K562 (cell line): ENCODE results near the gene DCUN1D4. TPM values are rescaled to one million over a fixed set of nuclear protein-coding genes. Genes with fewer than 3 reads are reported as not detected.

ENCODE experiments used
- ATAC-seq: fragments of 200-7000 bp; cut with Tn5 transposase; 3 replicates; pipeline ENCODE4 v1.9.1; 2020; ENCODE audit warnings: moderate library complexity
- BruUV-seq: library from RNA; stranded (reverse); fragments of 400-500 nt; replicated peaks from 2 replicates; lab custom pipeline; 2021; lab: Mats Ljungman, UMichigan
- CTCF ChIA-PET: fragments of 300-600 bp; formaldehyde crosslinking; extraction: SDS; loops from one replicate; lab custom pipeline; 2021; ENCODE audit warnings: low intra/inter-chr PET ratio; lab: Yijun Ruan, JAX
- POLR2A ChIA-PET: fragments of 300-600, 350-650 bp; sonication (Branson Sonifier 250); formaldehyde crosslinking; extraction: SDS; loops from one replicate; lab custom pipeline; 2021; ENCODE audit warnings: antibody characterized with exemption, inconsistent platforms; lab: Yijun Ruan, JAX
- DNase-seq, 4 experiments: peaks; one replicate each; pipeline versions ENCODE4 v3.0.0 to v3.0.0-alpha.2; 2011 to 2018; ENCODE audit warnings: low spot score in 3 of 4, mixed read lengths in 3 of 4; ENCODE audit errors: extremely low read depth in 1 of 4
- FAIRE-seq: peaks from 2 replicates; lab custom pipeline; 2011; peaks lifted over from hg19 to GRCh38; lab: Jason Lieb, UNC
- H2AFZ ChIP-seq: 2 replicates; pipeline ENCODE4 v1.6.0; 2011; ENCODE audit warnings: low read depth, low read length, control low read depth, inconsistent platforms
- H3K27ac ChIP-seq: fragments of 200-600 bp; 3 replicates; pipeline ENCODE4 v1.8.0; 2011; ENCODE audit warnings: low read depth, mild to moderate bottlenecking, control low read depth, inconsistent platforms, low read length, moderate library complexity, mixed read lengths; ENCODE audit errors: extremely low read depth
- H3K27me3 ChIP-seq, 2 experiments: fragments of 300-600 bp in 1 of 2; 2 replicates in 1 of 2; 3 replicates in 1 of 2; pipeline versions ENCODE4 v1.6.0 to v1.8.0; 2011; ENCODE audit warnings: inconsistent platforms in 2 of 2, low read length in 2 of 2, mild to moderate bottlenecking in 1 of 2, mixed read lengths in 1 of 2, moderate library complexity in 1 of 2; ENCODE audit not compliant: control insufficient read depth in 2 of 2, insufficient read depth in 2 of 2
- H3K36me3 ChIP-seq: fragments of 300-600 bp; 3 replicates; pipeline ENCODE4 v1.8.0; 2011; ENCODE audit warnings: mild to moderate bottlenecking, low read length, inconsistent platforms; ENCODE audit not compliant: control insufficient read depth, insufficient read depth
- H3K4me1 ChIP-seq, 2 experiments: fragments of 200-600 bp in 1 of 2; replicated peaks in 1 of 2; 2 replicates in 1 of 2; 3 replicates in 1 of 2; pipeline versions ENCODE4 v1.5.1 to v1.8.0; 2011; ENCODE audit warnings: inconsistent platforms in 2 of 2, low read length in 2 of 2, mild to moderate bottlenecking in 1 of 2, mixed read lengths in 1 of 2, moderate library complexity in 1 of 2; ENCODE audit not compliant: control insufficient read depth in 2 of 2, insufficient read depth in 2 of 2
- H3K4me2 ChIP-seq: 2 replicates; pipeline ENCODE4 v1.6.1; 2011; ENCODE audit warnings: low read length, control low read depth, inconsistent platforms, mixed read lengths; ENCODE audit not compliant: insufficient read depth
- H3K4me3 ChIP-seq: fragments of 200-600 bp; sonication (generic), shearing (Covaris generic); 2 replicates; pipeline ENCODE4 v1.5.1; 2016; ENCODE audit warnings: control low read depth, inconsistent platforms
- H3K79me2 ChIP-seq: fragments of 200-600 bp; 3 replicates; pipeline ENCODE4 v1.8.0; 2011; ENCODE audit warnings: low read length, inconsistent platforms; ENCODE audit not compliant: control insufficient read depth, insufficient read depth
- H3K9ac ChIP-seq, 2 experiments: 2 replicates each; pipeline versions ENCODE4 v1.6.0 to v1.6.1; 2011; ENCODE audit warnings: low read depth in 2 of 2, low read length in 2 of 2, control low read depth in 1 of 2, inconsistent platforms in 1 of 2, mild to moderate bottlenecking in 1 of 2, mixed read lengths in 1 of 2; ENCODE audit not compliant: insufficient read depth in 1 of 2
- H3K9me1 ChIP-seq: one replicate; pipeline ENCODE4 v1.6.0; 2011; ENCODE audit warnings: inconsistent platforms, mild to moderate bottlenecking, low read length, moderate library complexity; ENCODE audit not compliant: control insufficient read depth, insufficient read depth
- H3K9me3 ChIP-seq: replicated peaks from 2 replicates; pipeline ENCODE4 v1.5.1; 2011; ENCODE audit warnings: low read depth, low read length, inconsistent platforms; ENCODE audit not compliant: control insufficient read depth, insufficient read depth
- H4K20me1 ChIP-seq: replicated peaks from 2 replicates; pipeline ENCODE4 v1.6.1; 2011; ENCODE audit warnings: low read length, inconsistent platforms, mixed read lengths; ENCODE audit not compliant: control insufficient read depth, insufficient read depth
- C11orf30 ChIP-seq: fragments of 450-650 bp; IDR thresholded peaks from 2 replicates; pipeline ENCODE4 v1.6.1; 2016; ENCODE audit warnings: low read depth, mild to moderate bottlenecking
- CBX1 ChIP-seq: sonication (generic); IDR thresholded peaks from 2 replicates; pipeline ENCODE4 v1.6.1; 2016; ENCODE audit warnings: antibody characterized with exemption, low read depth, mild to moderate bottlenecking
- ETV6 ChIP-seq, 3 experiments: fragments of 150-350 bp in 1 of 3; sonication (generic) in 1 of 3; formaldehyde crosslinking in 1 of 3; IDR thresholded peaks; 2 replicates each; pipeline versions ENCODE4 v1.6.1 to v1.8.0; 2014 to 2022; ENCODE audit warnings: borderline replicate concordance in 2 of 3, low read depth in 2 of 3, antibody characterized with exemption in 1 of 3, low read length in 1 of 3, mild to moderate bottlenecking in 1 of 3, missing genetic modification reagents in 1 of 3
- FOXJ2 ChIP-seq: fragments of 200-800 bp; sonication (Bioruptor generic); IDR thresholded peaks from 2 replicates; pipeline ENCODE4 v1.6.1; 2016; ENCODE audit warnings: missing genetic modification characterization, missing compliant biosample characterization
- HDAC8 ChIP-seq: fragments of 450-650 bp; IDR thresholded peaks from 2 replicates; pipeline ENCODE4 v1.6.1; 2016; ENCODE audit warnings: mild to moderate bottlenecking, missing genetic modification characterization, moderate library complexity, missing compliant biosample characterization
- HIVEP1 ChIP-seq: fragments of 250-450 bp; sonication (Bioruptor Pico); IDR thresholded peaks from 2 replicates; pipeline ENCODE4 v1.4.0; 2020; ENCODE audit warnings: mild to moderate bottlenecking
- MCM2 ChIP-seq: fragments of 450-650 bp; IDR thresholded peaks from 2 replicates; pipeline ENCODE4 v1.6.1; 2017; ENCODE audit warnings: low read depth, mild to moderate bottlenecking
- NBN ChIP-seq: fragments of 450-650 bp; IDR thresholded peaks from 2 replicates; pipeline ENCODE4 v1.6.1; 2016; ENCODE audit warnings: low read depth, mild to moderate bottlenecking
- NEUROD1 ChIP-seq: fragments of 150-350 bp; IDR thresholded peaks from 2 replicates; pipeline ENCODE4 v1.6.1; 2014; ENCODE audit warnings: borderline replicate concordance, low read length, low read depth; ENCODE audit not compliant: partially characterized antibody
- SAFB2 ChIP-seq: fragments of 200-400 bp; formaldehyde crosslinking; IDR thresholded peaks from 2 replicates; pipeline ENCODE4 v1.6.1; 2018; ENCODE audit warnings: borderline replicate concordance, low read length, low read depth, moderate library complexity; ENCODE audit not compliant: severe bottlenecking
- STAG1 ChIP-seq: sonication (generic); formaldehyde crosslinking; IDR thresholded peaks from 2 replicates; pipeline ENCODE4 v1.5.0; 2020; ENCODE audit warnings: missing genetic modification reagents, borderline replicate concordance
- WGBS: fragments of 100-300 bp; shearing (Covaris generic); methylation state at CpG from one replicate; pipeline ENCODE4 v1.1.6; 2016; ENCODE audit warnings: low coverage, mixed read lengths; ENCODE audit not compliant: insufficient coverage; ENCODE audit errors: missing lambda C conversion rate; 5-methylcytosine and 5-hydroxymethylcytosine counted together
- in situ Hi-C: fragments of 300-500 bp; cut with MboI; formaldehyde crosslinking; loops from 4 replicates; pipeline ENCODE4 v1.15.0; 2018; ENCODE audit warnings: inconsistent platforms, mixed read lengths
- intact Hi-C: fragments of 100-400 bp; cut with micrococcal nuclease; formaldehyde crosslinking; loops from 2 replicates; pipeline ENCODE4 v1.14.2; 2022
- polyA plus RNA-seq, 8 experiments: library from polyadenylated mRNA; depleted of rRNA in 4 of 8; stranded (reverse) in 5 of 8; unstranded in 3 of 8; fragments of >200 nt; fragmentation: Nextera tagmentation in 2 of 8; fragmentation: Illumina TruSeq in 1 of 8; extraction: Ambion mirVana in 2 of 8; extraction: Trizol in 1 of 8; gene quantifications; 2 replicates each; pipeline versions ENCODE4 v1.2.1 to v1.2.3, GENCODE V29; 2011 to 2014; ENCODE audit warnings: inconsistent platforms in 1 of 8, missing spikeins in 1 of 8
- total RNA-seq, 7 experiments: library from RNA; depleted of rRNA in 6 of 7; stranded (reverse); fragments of >200 nt in 6 of 7; fragmentation: Illumina TruSeq in 2 of 7; extraction: Trizol in 2 of 7; gene quantifications; 2 replicates each; pipeline versions ENCODE4 v1.2.1 to v1.2.3, GENCODE V29; 2011 to 2021; ENCODE audit warnings: low replicate concordance in 1 of 7
- TF ChIP-seq, protein P1 (sequence below), 2 experiments: fragments of 450-650 bp in 1 of 2; sonication (generic) in 1 of 2; formaldehyde crosslinking in 1 of 2; IDR thresholded peaks in 1 of 2; conservative IDR thresholded peaks in 1 of 2; 2 replicates each; pipeline versions ENCODE4 v1.6.1 to v1.8.1; 2016 to 2023; ENCODE audit warnings: mild to moderate bottlenecking in 2 of 2, moderate library complexity in 2 of 2, inconsistent platforms in 1 of 2, missing genetic modification reagents in 1 of 2
- TF ChIP-seq, protein P2 (sequence below): fragments of 250-450 bp; sonication (Bioruptor Pico); IDR thresholded peaks from 2 replicates; pipeline ENCODE4 v1.4.0; 2020; ENCODE audit warnings: mild to moderate bottlenecking
- TF ChIP-seq, protein P3 (sequence below): fragments of 450-650 bp; IDR thresholded peaks from 2 replicates; pipeline ENCODE4 v1.7.0; 2016; ENCODE audit warnings: borderline replicate concordance
- TF ChIP-seq, protein P4 (sequence below): fragments of 250-450 bp; sonication (Bioruptor Pico); IDR thresholded peaks from 2 replicates; pipeline ENCODE4 v1.5.0; 2021

DCUN1D4 gene
- total and polyA plus RNA-seq, 9 of the 15 experiments (the other 6 are each of a cell fraction or from before 2014, with no cell fraction given) = 15.1 to 73.5 (median 23.0) TPM

DNA sequence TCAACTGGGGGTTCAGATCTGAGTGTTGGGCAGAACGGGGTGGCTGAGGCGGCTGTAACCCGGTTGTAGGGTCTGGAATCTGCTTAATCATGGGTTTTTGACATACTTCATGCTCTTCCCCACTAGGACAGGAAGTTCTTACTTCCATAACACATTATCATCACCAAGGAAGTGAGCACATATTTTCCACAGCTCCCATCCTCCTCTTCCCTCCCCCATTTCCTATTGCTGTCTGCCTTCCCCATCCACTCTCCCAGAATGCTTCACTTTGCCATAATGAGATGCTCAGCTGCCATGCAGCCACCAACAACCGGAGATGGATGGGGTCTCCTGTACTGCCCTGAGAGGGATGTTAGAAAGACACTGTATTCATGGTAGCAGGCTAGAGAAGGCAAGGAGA, 6.4 kb upstream of the DCUN1D4 start (continued):
- peak in 1 of 2 experiments; percentile 47; a peak in 2 of 4 replicates for TF ChIP-seq ETV6 (IDR thresholded peaks at IDR 0.05; ENCODE audit: borderline replicate concordance in 1 of 2, low read depth in 2 of 2, low read length in 1 of 2)
- TF ChIP-seq ETV6 (CRISPR knock-in tag; IDR thresholded peaks at IDR 0.05; ENCODE audit: borderline replicate concordance) = no peak
- peak; percentile 74 for TF ChIP-seq C11orf30
- TF ChIP-seq, protein P1, sequence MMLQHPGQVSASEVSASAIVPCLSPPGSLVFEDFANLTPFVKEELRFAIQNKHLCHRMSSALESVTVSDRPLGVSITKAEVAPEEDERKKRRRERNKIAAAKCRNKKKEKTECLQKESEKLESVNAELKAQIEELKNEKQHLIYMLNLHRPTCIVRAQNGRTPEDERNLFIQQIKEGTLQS (IDR thresholded peaks at IDR 0.05) = 0 out of 2 replicates have a peak, but pooled peaks have one; percentile 17
- TF ChIP-seq, protein P1 (CRISPR knock-in tag; conservative IDR thresholded peaks at IDR 0.05) = no peak

DNA sequence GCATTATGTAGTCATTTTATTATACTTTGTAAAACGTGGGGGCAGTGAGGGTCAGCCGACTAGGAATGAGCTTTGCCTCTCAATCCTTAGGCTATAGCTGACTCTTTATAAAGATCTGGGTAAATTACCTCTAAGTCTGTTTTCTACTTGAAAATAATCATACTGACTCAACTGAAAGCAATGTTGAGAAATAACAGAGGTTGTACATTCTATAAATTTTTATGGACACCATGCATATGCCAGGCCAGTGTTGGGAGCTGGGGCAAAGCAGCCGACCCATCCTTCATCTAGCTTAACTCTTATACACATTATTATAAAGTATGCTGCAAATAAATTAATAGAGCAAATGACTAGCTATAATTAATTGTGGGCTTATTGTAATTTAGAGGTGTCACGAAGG, 2.2 kb upstream of the DCUN1D4 start:
- intact Hi-C loops = loop anchor here (5.0 kb wide), 1 partner anchor 47 kb away; no protein-coding TSS in a partner anchor
- in situ Hi-C loops = no loop called here
- WGBS = 45% methylated on average over 4 of the region's 4 CpGs
- no peaks in the 10 kb centered on the region; the same call in 1 of the 2 replicates for H3K9me3 ChIP-seq
- no peaks in the 10 kb centered on the region for H3K27me3 ChIP-seq
- peaks cover 21% of the 10 kb centered on the region for H3K79me2 ChIP-seq
- H2AFZ ChIP-seq = no peak overlapping the region
- FAIRE-seq = no peak
- no peak overlapping the region for H3K9ac ChIP-seq
- H3K4me3 ChIP-seq = no peak overlapping the region
- no peaks in the 10 kb centered on the region for H3K9me1 ChIP-seq
- H3K27ac ChIP-seq = no peak overlapping the region
- ChIA-PET CTCF (no interaction called here), POLR2A (no interaction called here)
- BruUV-seq = no TSS peak
- ATAC-seq = no peak
- no peak overlapping the region for H3K4me2 ChIP-seq
- peaks cover 3 to 14% of the 10 kb centered on the region in 2 experiments; a peak in 2 of 5 replicates for H3K4me1 ChIP-seq
- H4K20me1 ChIP-seq = 0 out of 2 replicates have a peak, but pooled peaks cover 4% of the 10 kb centered on the region
- TF ChIP-seq HIVEP1 (CRISPR knock-in tag) (no peak), SAFB2 (no peak), FOXJ2 (tag) (no peak), NEUROD1 (no peak), HDAC8 (tag) (no peak), NBN (no peak), MCM2 (no peak), STAG1 (CRISPR knock-in tag) (no peak), CBX1 (no peak)
- TF ChIP-seq, protein P2, sequence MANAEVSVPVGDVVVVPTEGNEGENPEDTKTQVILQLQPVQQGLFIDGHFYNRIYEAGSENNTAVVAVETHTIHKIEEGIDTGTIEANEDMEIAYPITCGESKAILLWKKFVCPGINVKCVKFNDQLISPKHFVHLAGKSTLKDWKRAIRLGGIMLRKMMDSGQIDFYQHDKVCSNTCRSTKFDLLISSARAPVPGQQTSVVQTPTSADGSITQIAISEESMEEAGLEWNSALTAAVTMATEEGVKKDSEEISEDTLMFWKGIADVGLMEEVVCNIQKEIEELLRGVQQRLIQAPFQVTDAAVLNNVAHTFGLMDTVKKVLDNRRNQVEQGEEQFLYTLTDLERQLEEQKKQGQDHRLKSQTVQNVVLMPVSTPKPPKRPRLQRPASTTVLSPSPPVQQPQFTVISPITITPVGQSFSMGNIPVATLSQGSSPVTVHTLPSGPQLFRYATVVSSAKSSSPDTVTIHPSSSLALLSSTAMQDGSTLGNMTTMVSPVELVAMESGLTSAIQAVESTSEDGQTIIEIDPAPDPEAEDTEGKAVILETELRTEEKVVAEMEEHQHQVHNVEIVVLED = no peak
- TF ChIP-seq, protein P3, sequence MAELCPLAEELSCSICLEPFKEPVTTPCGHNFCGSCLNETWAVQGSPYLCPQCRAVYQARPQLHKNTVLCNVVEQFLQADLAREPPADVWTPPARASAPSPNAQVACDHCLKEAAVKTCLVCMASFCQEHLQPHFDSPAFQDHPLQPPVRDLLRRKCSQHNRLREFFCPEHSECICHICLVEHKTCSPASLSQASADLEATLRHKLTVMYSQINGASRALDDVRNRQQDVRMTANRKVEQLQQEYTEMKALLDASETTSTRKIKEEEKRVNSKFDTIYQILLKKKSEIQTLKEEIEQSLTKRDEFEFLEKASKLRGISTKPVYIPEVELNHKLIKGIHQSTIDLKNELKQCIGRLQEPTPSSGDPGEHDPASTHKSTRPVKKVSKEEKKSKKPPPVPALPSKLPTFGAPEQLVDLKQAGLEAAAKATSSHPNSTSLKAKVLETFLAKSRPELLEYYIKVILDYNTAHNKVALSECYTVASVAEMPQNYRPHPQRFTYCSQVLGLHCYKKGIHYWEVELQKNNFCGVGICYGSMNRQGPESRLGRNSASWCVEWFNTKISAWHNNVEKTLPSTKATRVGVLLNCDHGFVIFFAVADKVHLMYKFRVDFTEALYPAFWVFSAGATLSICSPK = no peak
- TF ChIP-seq, protein P4, sequence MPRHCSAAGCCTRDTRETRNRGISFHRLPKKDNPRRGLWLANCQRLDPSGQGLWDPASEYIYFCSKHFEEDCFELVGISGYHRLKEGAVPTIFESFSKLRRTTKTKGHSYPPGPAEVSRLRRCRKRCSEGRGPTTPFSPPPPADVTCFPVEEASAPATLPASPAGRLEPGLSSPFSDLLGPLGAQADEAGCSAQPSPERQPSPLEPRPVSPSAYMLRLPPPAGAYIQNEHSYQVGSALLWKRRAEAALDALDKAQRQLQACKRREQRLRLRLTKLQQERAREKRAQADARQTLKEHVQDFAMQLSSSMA (CRISPR knock-in tag) = no peak
- no peaks in the 10 kb centered on the region for H3K36me3 ChIP-seq
- DNase-seq = no peak
